Amniotic epithelial cell (primary cell): ENCODE measurements around the gene THAP10.
A peak's percentile ranks its signal among the peaks of the same experiment; 100 is the strongest.
"Not testable (repeated sequence)": the region's sequence is repeated elsewhere in the genome, so short reads cannot be mapped to it uniquely, and the experiment has no call there.

ENCODE experiments used
- DNase-seq: peaks from one replicate; pipeline ENCODE4 v3.0.0-alpha.2; 2010; ENCODE audit warnings: low read depth

Gene THAP10

DNA sequence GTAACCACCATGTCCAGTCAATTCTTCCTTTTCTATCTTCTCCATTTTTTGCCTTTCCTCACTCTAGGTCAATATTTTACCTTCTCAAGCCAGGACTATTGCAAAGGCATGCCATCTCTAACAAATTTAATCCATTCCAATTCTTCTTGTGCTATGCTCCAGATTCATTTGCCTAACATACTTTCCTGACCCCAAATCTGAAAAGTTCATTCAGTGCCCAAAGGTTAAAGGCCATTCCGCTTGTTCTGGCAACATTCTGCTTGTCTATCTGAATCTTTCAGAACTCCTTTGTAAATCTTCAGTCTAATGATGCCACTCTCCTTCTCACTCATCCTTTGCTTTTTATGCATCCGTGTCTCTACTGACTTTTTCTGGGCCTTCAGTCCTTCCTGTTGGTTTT lies 15.6 kb downstream of the THAP10 start:
- DNase-seq: no peak

DNA sequence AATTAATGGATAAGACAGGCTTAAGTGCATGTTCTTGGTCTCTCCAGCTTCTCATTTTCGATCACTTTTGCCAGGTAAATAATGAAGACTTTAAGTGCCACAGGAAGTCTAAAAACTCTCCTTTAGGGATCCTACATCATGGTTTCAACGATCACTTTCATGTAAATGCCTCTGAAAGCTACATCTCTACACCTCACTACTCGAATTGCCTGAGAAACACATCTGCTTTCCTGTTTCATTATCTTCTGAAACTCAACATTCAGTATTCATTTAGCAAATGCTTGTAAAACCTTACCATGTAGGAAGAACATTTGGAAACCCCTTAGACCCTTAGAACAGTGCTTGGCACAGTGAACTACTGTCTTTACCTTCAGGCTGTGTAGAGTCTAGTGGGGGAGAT lies 16.2 kb downstream of the THAP10 start:
- no peak for DNase-seq

DNA sequence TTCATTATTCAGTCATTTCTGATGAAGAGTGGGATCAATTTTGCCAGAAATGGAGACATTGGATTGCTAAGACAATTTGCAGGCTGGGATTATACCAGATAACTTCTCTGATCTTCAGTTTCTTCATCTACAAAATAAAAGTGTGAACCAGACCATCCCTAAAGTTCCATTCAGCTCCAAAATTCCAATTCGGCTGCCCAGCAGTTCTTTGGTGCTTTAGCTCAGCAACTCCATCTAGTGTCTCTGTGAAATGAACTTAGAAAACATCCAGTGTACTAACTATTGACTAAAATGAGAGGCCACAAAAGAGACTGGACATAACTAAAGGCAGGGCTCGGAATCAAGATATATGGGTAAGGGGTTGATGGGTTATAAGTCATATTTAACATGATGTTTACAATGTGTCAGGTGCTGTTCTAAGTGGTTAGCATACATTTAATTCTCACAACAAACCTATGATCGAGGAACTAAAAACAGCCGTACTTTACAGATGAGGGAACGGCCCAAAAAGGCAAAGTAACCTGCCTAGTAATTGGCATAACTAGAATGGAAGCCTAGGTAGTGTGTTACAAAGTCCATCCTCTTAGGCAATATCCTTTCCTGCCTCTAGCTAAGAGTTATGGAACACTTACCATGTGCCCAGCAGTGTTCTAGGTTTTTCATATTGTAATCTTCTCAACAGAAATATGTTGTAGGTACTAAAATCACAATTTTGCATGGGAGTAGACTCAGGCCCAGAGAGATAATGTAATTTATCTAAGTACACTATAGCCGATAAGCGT lies 17.0 kb downstream of the THAP10 start:
- peak; percentile 44 for DNase-seq

DNA sequence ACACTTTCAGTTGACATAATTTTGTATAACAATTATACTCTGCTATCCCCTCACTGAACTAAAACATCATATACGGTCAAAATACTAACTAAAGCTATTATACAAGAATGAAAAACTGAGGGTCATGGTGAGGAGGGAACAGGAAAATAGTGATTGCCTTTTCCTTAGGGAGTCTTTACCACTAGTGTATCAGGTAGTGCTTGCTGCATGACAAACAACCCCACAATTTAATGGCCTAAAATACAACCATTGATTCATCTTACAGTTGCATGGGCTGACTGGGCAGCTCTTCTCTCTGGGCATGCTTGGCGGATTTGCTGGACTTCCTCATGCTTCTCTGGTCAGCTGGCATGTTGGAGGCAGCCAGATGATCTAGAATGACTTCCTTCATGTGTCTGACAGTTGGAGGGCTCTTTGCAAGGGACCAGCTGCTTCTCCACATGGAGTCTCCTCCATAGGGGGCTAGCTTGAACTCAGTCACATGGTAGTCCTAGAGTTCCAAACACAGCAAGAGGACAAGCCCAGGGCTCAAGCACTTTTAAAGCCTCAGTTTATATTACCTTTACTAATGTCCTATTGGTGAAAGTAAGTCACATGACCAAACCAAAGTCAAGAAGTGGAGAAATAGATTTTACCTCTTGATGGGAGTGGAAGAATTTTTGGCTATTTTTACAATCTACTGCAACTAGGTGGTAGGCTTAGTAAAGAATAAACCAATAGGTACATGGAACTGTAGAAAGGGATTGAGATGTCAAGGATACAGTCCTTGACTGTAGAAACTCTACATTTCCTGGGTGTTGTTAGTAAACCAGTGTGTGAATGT lies 18.8 kb downstream of the THAP10 start:
- no peak for DNase-seq

DNA sequence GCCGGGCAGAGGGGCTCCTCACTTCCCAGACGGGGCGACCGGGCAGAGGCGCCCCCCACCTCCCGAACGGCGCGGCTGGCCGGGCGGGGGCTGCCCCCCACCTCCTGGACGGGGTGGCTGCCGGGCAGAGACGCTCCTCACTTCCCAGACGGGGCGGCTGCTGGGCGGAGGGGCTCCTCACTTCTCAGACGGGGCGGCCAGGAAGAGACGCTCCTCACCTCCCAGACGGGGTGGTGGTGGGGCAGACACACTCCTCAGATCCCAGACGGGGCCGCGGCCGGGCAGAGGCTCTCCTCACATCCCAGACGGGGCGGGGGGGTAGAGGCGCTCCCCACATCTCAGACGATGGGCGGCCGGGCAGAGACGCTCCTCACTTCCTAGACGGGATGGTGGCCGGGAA lies 20.7 kb downstream of the THAP10 start:
- DNase-seq: not testable (repeated sequence)

DNA sequence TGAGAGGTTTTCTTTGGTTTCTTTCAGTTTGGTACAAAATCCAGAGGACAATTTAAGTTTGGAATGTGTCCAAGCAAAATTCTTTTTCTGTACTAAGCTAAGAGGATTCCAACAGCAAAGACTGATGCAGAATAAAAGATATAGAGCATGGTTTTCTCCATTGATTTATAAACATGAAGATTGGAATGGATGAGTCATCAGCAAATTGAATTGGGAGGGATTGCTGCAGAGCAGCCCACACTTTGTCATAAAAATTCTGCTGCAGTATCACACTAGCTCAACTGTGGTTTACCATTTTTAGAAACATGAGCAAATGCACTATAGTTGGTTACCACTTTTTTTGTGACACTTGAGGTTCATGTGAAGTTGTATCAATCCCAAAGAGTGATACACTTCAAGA lies 22.2 kb downstream of the THAP10 start:
- DNase-seq: peak; percentile 66

DNA sequence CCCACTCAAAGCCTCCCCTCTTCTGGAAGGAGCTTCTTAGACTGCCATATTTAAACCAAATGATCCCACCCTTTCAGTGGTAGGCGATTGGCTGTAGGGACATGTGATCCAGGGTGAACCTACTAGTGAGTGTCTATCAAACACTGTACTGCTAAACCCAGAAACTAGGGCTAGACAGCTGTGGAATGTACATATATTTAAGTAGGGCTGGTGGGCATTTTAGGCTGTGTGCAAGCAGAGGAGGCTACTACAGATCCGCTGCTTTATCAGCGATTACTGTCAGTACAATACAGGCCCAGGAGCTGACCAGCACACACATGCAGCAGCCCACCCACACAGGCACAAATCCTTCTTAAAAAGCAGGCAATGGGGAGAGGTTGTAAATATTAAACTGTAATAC lies 22.9 kb downstream of the THAP10 start:
- DNase-seq: no peak

DNA sequence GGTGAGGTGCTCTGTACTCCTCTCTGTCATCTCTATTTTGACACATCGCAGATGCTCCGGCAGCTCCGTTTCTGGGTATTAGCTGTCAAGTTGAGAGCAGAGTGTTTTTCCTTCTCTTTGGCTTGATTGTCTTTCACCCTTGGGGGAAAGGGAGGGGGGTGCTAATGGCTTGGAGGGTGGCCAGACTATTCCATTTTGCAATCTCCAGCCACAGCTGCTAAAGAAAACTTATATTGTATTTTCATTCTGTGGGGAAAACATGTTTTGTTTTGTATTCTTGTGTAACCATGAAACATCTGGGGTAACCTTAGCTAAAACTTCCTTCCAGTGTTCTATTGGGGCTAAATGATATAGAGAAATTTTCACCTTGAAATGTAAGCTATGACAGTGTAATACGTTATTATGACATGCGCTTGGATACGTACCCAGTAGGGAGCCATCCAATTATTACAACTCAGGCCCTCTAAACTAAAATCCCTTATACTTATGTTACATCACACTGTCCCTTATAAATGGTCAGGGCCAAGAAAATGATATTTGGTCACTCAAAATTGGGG lies 24.2 kb downstream of the THAP10 start:
- peak; percentile 92 for DNase-seq

DNA sequence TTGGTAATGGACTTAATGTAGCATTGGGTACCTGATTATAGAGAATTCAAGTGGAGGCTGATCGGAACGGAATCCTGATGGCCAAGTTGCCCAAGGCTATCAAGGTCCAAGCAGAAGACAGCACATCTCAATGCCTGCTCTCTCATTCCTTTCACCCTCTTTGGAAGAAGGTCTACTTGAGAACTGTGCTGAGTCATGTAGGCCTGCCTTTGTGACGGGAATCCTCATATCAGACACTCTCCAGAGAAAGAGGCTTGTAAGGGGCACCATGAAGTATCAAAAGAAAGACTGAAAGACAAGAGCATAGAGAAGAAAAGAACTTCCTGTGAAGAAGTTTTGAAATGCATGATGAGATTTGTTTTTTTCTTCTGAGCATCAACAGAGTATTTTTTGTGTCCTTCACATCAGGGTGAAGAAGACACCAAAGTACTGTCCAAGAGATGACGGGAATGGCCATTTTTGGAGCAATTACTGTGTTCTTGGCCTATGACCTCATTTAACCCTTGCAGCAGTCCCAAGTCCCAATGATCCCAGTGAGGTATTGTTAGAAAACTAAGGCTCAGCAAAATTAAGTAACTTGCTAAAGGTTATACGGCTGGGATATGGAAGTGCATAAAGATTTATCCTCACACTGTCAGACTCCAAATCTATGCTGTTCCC lies 25.1 kb downstream of the THAP10 start:
- DNase-seq: peak; percentile 75

DNA sequence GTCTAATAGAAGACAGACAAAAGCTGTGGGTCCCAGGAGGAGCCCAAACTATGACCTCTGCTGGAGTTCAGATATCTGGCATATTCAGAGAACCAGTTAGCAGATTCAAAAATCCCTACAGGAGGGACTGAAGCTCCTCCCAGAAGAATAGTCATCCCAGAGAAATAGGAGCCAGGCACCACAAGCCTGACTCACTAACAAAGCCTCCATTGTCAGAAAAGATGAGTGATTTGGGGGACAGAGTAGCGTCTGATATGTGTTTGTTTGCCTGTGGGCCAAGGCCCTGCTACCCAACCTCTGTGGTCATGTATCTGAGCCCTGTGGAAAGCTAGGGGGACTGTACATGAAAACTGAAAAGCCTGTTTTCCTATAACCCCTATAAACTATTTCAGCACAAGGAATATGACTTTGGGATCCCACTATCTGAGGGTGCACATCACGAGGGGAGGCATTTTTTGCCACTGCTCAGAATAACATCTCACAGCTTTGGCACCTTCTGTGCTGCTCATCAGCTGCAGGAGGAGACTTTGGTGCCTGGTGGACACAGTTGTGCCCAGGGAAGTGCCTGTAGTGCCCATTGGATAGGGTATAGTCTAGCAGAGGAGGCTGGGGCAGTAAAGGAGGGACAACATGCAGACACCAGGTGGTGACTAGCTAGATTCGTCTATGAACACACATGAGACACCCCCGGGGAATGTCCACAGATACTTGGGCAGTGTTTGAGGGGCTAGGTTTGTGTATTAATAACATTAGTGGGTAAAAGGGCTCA lies 28.6 kb downstream of the THAP10 start:
- DNase-seq: peak; percentile 99

DNA sequence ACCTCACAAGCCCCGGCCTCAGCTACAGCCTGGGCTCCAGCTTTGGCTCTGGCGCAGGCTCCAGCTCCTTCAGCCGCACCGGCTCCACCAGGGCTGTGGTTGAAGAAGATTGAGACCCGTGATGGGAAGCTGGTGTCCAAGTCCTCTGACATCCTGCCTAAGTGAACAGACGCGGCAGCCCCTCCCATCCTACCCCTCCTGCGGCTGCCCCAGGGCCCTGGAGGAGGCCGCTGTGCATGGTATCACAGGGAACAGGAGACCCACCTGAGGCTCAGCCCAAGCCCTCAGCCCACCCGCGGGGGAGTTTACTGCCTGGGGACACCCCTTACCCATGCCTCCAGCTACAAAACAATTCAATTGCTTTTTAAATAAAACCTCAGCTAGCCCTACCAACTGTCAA lies 32.2 kb downstream of the THAP10 start:
- DNase-seq: no peak

DNA sequence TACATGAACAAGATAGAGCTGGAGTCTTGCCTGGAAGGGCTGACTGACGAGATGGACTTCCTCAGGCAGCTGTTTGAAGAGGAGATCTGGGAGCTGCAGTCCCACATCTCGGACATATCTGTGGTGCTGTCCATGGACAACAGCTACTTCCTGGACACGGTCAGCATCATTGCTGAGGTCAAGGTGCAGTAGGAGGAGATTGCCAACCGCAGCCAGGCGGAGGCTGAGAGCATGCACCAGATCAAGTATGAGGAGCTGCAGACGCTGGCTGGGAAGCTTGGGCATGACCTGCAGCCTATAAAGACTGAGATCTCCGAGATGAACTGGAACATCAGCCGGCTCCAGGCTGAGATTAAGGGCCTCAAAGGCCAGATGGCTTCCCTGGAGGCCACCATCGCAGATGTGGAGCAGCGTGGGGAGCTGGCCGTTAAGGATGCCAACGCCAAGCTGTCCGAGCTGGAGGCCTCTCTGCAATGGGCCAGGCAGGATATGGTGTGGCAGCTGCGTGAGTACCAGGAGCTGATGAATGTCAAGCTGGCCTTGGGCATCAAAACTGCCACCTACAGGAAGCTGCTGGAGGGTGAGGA lies 32.8 kb downstream of the THAP10 start:
- no peak for DNase-seq

DNA sequence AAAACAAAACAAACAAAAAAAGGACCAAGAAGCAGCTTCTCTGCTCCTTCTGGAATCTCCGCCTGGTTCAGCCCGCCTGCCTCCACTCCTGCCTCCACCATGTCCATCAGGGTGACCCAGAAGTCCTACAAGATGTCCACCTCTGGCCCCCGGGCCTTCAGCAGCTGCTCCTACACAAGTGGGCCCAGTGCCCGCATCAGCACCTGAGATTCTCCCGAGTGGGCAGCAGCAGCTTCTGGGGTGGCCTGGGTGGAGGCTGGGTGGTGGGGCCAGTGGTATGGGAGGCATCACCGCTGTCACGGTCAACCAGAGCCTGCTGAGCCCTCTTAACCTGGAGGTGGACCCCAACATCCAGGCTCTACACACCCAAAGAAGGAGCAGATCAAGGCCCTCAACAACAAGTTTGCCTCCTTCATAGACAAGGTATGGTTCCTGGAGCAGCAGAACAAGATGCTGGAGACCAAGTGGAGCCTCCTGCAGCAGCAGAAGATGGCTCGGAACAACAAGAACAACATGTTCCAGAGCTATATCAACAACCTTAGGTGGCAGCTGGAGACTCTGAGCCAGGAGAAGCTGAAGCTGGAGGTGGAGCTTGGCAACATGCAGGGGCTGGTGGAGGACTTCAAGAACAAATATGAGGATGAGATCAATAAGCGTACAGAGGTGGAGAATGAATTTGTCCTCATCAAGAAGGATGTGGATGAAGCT lies 33.5 kb downstream of the THAP10 start:
- not testable (repeated sequence) for DNase-seq

DNA sequence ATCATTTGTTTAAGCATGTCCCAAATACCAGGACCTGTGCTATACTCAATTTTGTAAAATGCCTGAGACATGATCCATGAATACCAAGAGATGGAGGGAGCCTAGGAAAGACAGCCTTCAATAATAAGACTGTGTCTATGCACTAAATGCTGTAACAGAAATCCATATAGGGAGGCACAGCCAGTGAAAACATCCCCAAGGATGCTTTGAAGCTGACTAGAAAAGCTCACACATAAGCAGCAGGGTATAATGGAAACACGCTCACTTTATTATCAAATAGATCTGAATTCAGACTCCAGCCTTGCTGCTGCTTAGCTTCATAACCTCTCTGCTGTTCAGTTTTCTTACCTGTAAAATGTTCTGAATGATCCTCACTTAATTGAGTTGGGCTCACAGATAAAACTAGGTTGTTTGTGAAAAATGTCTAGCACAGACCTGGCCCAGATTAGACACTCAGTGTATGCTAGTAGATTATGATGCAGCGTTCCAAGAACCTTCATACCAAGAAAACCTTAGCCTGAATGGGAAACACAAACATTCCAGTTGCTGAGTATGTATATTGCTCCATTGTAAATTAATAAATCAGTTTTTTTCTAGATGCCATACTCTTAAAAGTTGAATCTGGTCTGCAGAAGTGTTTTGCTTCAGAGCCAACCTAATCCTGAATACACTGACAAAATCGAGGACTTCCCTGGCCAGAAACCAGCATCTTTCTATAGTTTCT lies 34.5 kb downstream of the THAP10 start:
- peak; percentile 76 for DNase-seq

DNA sequence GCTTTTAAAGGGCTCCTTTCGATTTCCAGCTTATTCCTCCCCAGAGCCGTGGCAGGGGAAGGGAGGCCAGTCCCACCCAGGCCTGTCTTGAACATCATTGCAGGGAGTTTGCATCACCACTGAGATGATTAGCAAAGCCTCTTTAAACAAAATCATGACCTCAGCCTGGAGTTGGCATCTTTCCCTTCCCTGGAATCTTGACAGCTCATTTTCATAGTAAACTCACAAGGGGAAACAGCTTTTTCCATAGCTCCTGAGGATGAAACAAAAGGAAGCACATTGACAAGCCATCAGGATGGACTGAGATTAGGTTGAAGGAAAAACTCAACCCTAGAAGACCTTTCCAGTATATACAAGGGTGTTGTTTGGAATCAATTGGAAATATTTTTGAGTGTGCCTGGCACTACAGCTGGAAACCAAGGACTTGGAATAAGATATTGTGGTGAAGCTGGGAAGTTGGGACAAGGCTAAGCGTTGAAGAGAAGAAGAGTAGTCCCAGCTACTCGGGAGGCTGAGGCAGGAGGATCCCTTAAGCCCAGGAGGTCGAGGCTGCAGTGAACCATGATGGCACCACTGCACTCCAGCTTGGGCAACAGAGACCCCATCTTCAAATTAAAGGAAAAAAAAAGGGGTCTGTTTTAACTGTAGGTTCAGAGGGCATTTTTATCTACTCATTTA lies 35.2 kb downstream of the THAP10 start:
- peak; percentile 99 for DNase-seq

DNA sequence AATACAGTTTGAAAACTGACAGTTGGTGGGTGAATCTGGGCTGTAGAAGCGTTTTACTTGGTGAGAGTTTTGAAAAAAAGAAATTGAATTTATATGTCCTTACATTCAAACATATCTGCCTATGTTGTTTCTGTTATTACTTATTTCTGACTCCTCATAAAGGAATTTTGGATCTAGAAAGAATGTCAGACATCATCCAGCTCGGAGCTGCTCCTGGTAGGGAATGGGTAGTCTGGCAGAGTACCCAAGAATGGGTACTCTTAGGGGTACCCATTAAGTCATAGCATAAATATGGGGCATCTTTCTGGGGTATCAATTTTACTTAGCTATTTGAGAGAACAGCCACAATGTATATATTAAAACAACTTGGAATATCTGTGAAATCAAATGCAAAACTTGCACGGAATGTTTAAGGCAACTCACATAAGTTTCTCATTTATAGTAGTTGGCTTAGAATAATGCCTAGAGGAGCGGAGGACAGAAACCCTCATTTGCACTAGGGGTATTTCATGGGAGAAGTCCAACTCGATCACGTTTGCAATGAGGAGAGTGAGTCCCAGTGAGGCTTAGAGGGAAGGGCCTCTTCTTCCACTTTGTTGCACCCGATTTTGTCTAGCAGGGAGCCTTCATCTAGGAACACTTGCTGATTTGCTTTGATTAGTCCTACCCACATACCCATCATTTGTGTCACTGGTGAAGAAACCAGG lies 35.9 kb downstream of the THAP10 start:
- DNase-seq: peak; percentile 57

DNA sequence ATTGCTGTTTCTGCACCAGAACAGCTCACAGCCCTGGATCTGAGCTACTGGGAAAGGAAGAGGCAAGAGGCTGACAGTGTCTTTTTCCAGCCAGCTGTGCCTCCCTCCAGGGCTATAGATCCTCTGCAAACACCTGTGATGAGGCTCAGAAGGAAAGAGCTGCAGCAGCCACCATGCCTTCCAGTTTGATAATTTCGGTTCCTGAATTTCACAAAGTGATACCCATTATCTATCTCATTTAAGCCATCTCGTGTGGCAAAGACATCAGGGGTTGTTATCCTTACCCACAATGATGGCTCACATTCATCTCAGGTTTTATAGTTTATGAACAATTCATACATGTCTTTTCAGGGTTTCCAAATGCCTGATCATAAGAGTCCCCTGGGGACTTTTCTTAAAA lies 36.5 kb downstream of the THAP10 start:
- no peak for DNase-seq

DNA sequence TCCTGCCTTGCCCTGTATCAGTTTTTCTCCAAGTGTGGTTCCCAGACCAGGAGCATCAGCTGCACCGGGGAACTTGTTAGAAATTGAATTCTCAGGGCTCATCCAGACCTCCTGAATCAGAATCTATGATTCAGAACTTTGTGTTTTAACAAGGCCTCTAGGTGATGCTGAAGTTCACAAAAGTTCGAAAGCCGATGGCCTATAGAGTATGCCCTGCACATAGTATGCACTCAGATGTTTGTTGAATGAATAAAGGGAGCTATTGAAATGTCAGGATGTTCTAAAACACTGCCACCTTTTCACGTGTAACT lies 37.6 kb downstream of the THAP10 start:
- DNase-seq: peak; percentile 66
